Hematopoietic multipotent progenitor cell treated with erythropoietin and hydrocortisone succinate and interleukin-3 and kit ligand, for 17 days (in vitro differentiated cells): ENCODE measurements around the gene ZNF451.
"Not testable (repeated sequence)": the region's sequence is repeated elsewhere in the genome, so short reads cannot be mapped to it uniquely, and the experiment has no call there.

Source experiments
- DNase-seq: peaks from one replicate; pipeline ENCODE4 v3.0.0-alpha.2; 2015; ENCODE audit warnings: low spot score

Gene ZNF451

GRCh38 chr6:57089687-57090457 is at the start of gene ZNF451:
TSS of gene ZNF451 (plus strand) at chr6:57090188. CDS start at chr6:57090254, 66 bp downstream.
- DNase-seq = peak; percentile 98

GRCh38 chr6:57044061-57044460 is 45.9 kb upstream of the ZNF451 start:
- not testable (repeated sequence) for DNase-seq

GRCh38 chr6:57044568-57044967 is 45.4 kb upstream of the ZNF451 start:
- DNase-seq = no peak

- DNase-seq = peak; percentile 86
Observed at GRCh38 chr6:57046332-57047256, 43.4 kb upstream of the ZNF451 start, which contains the start of gene KIAA1586. TSS of gene KIAA1586 (plus strand) at chr6:57046693. CDS start at chr6:57046756, 63 bp downstream.

GRCh38 chr6:57047257-57047585 is 42.8 kb upstream of the ZNF451 start:
- DNase-seq = not testable (repeated sequence)

GRCh38 chr6:57047859-57048258 is 42.1 kb upstream of the ZNF451 start:
- peak; percentile 53 for DNase-seq

- no peak for DNase-seq
Observed at GRCh38 chr6:57048577-57048976, 41.4 kb upstream of the ZNF451 start.

GRCh38 chr6:57063847-57064246 is 26.1 kb upstream of the ZNF451 start:
- no peak for DNase-seq

GRCh38 chr6:57064809-57065208 is 25.2 kb upstream of the ZNF451 start:
- DNase-seq = no peak

- DNase-seq = no peak
Observed at GRCh38 chr6:57068061-57068460, 21.9 kb upstream of the ZNF451 start.

GRCh38 chr6:57069228-57069627 is 20.8 kb upstream of the ZNF451 start:
- DNase-seq = no peak

- DNase-seq = no peak
Observed at GRCh38 chr6:57069920-57070331, 20.1 kb upstream of the ZNF451 start.

- no peak for DNase-seq
Observed at GRCh38 chr6:57072108-57072507, 17.9 kb upstream of the ZNF451 start.

- no peak for DNase-seq
Observed at GRCh38 chr6:57074383-57074782, 15.6 kb upstream of the ZNF451 start.

- DNase-seq = no peak
Observed at GRCh38 chr6:57075092-57075491, 14.9 kb upstream of the ZNF451 start.

- no peak for DNase-seq
Observed at GRCh38 chr6:57078531-57079207, 11.3 kb upstream of the ZNF451 start.

- DNase-seq = no peak
Observed at GRCh38 chr6:57085471-57085870, 4.5 kb upstream of the ZNF451 start.

GRCh38 chr6:57086843-57087242 is 3.1 kb upstream of the ZNF451 start:
- DNase-seq = no peak

- no peak for DNase-seq
Observed at GRCh38 chr6:57087916-57088315, 2.1 kb upstream of the ZNF451 start.

- no peak for DNase-seq
Observed at GRCh38 chr6:57089265-57089664, 723 bp upstream of the ZNF451 start.

GRCh38 chr6:57090458-57091067 is 575 bp downstream of the ZNF451 start:
- DNase-seq = not testable (repeated sequence)

- not testable (repeated sequence) for DNase-seq
Observed at GRCh38 chr6:57091375-57091774, 1.4 kb downstream of the ZNF451 start.
